K562 (cell line): ENCODE results near the gene COL4A6. TPM values are rescaled to one million over a fixed set of nuclear protein-coding genes. Genes with fewer than 3 reads are reported as not detected.

Experiments
- ATAC-seq: fragments of 200-7000 bp; cut with Tn5 transposase; 3 replicates; pipeline ENCODE4 v1.9.1; 2020; ENCODE audit warnings: moderate library complexity
- BruUV-seq: library from RNA; stranded (reverse); fragments of 400-500 nt; replicated peaks from 2 replicates; lab custom pipeline; 2021; lab: Mats Ljungman, UMichigan
- CTCF ChIA-PET: fragments of 300-600 bp; formaldehyde crosslinking; extraction: SDS; loops from one replicate; lab custom pipeline; 2021; ENCODE audit warnings: low intra/inter-chr PET ratio; lab: Yijun Ruan, JAX
- POLR2A ChIA-PET: fragments of 300-600, 350-650 bp; sonication (Branson Sonifier 250); formaldehyde crosslinking; extraction: SDS; loops from one replicate; lab custom pipeline; 2021; ENCODE audit warnings: antibody characterized with exemption, inconsistent platforms; lab: Yijun Ruan, JAX
- DNase-seq, 4 experiments: peaks; one replicate each; pipeline versions ENCODE4 v3.0.0 to v3.0.0-alpha.2; 2011 to 2018; ENCODE audit warnings: low spot score in 3 of 4, mixed read lengths in 3 of 4; ENCODE audit errors: extremely low read depth in 1 of 4
- FAIRE-seq: peaks from 2 replicates; lab custom pipeline; 2011; peaks lifted over from hg19 to GRCh38; lab: Jason Lieb, UNC
- H2AFZ ChIP-seq: 2 replicates; pipeline ENCODE4 v1.6.0; 2011; ENCODE audit warnings: low read depth, low read length, control low read depth, inconsistent platforms
- H3K27ac ChIP-seq: fragments of 200-600 bp; 3 replicates; pipeline ENCODE4 v1.8.0; 2011; ENCODE audit warnings: low read depth, mild to moderate bottlenecking, control low read depth, inconsistent platforms, low read length, moderate library complexity, mixed read lengths; ENCODE audit errors: extremely low read depth
- H3K27me3 ChIP-seq, 2 experiments: fragments of 300-600 bp in 1 of 2; 2 replicates in 1 of 2; 3 replicates in 1 of 2; pipeline versions ENCODE4 v1.6.0 to v1.8.0; 2011; ENCODE audit warnings: inconsistent platforms in 2 of 2, low read length in 2 of 2, mild to moderate bottlenecking in 1 of 2, mixed read lengths in 1 of 2, moderate library complexity in 1 of 2; ENCODE audit not compliant: control insufficient read depth in 2 of 2, insufficient read depth in 2 of 2
- H3K36me3 ChIP-seq: fragments of 300-600 bp; 3 replicates; pipeline ENCODE4 v1.8.0; 2011; ENCODE audit warnings: mild to moderate bottlenecking, low read length, inconsistent platforms; ENCODE audit not compliant: control insufficient read depth, insufficient read depth
- H3K4me1 ChIP-seq, 2 experiments: fragments of 200-600 bp in 1 of 2; replicated peaks in 1 of 2; 2 replicates in 1 of 2; 3 replicates in 1 of 2; pipeline versions ENCODE4 v1.5.1 to v1.8.0; 2011; ENCODE audit warnings: inconsistent platforms in 2 of 2, low read length in 2 of 2, mild to moderate bottlenecking in 1 of 2, mixed read lengths in 1 of 2, moderate library complexity in 1 of 2; ENCODE audit not compliant: control insufficient read depth in 2 of 2, insufficient read depth in 2 of 2
- H3K4me2 ChIP-seq: 2 replicates; pipeline ENCODE4 v1.6.1; 2011; ENCODE audit warnings: low read length, control low read depth, inconsistent platforms, mixed read lengths; ENCODE audit not compliant: insufficient read depth
- H3K4me3 ChIP-seq: fragments of 200-600 bp; sonication (generic), shearing (Covaris generic); 2 replicates; pipeline ENCODE4 v1.5.1; 2016; ENCODE audit warnings: control low read depth, inconsistent platforms
- H3K79me2 ChIP-seq: fragments of 200-600 bp; 3 replicates; pipeline ENCODE4 v1.8.0; 2011; ENCODE audit warnings: low read length, inconsistent platforms; ENCODE audit not compliant: control insufficient read depth, insufficient read depth
- H3K9ac ChIP-seq, 2 experiments: 2 replicates each; pipeline versions ENCODE4 v1.6.0 to v1.6.1; 2011; ENCODE audit warnings: low read depth in 2 of 2, low read length in 2 of 2, control low read depth in 1 of 2, inconsistent platforms in 1 of 2, mild to moderate bottlenecking in 1 of 2, mixed read lengths in 1 of 2; ENCODE audit not compliant: insufficient read depth in 1 of 2
- H3K9me1 ChIP-seq: one replicate; pipeline ENCODE4 v1.6.0; 2011; ENCODE audit warnings: inconsistent platforms, mild to moderate bottlenecking, low read length, moderate library complexity; ENCODE audit not compliant: control insufficient read depth, insufficient read depth
- H3K9me3 ChIP-seq: replicated peaks from 2 replicates; pipeline ENCODE4 v1.5.1; 2011; ENCODE audit warnings: low read depth, low read length, inconsistent platforms; ENCODE audit not compliant: control insufficient read depth, insufficient read depth
- H4K20me1 ChIP-seq: replicated peaks from 2 replicates; pipeline ENCODE4 v1.6.1; 2011; ENCODE audit warnings: low read length, inconsistent platforms, mixed read lengths; ENCODE audit not compliant: control insufficient read depth, insufficient read depth
- GABPB1 ChIP-seq: sonication (generic); formaldehyde crosslinking; IDR thresholded peaks from 2 replicates; pipeline ENCODE4 v1.8.0; 2022; ENCODE audit warnings: mild to moderate bottlenecking, missing genetic modification reagents
- SNIP1 ChIP-seq: fragments of 450-650 bp; IDR thresholded peaks from 2 replicates; pipeline ENCODE4 v1.7.1; 2017; ENCODE audit warnings: low read depth, mild to moderate bottlenecking
- in situ Hi-C: fragments of 300-500 bp; cut with MboI; formaldehyde crosslinking; loops from 4 replicates; pipeline ENCODE4 v1.15.0; 2018; ENCODE audit warnings: inconsistent platforms, mixed read lengths
- intact Hi-C: fragments of 100-400 bp; cut with micrococcal nuclease; formaldehyde crosslinking; loops from 2 replicates; pipeline ENCODE4 v1.14.2; 2022
- polyA plus RNA-seq, 8 experiments: library from polyadenylated mRNA; depleted of rRNA in 4 of 8; stranded (reverse) in 5 of 8; unstranded in 3 of 8; fragments of >200 nt; fragmentation: Nextera tagmentation in 2 of 8; fragmentation: Illumina TruSeq in 1 of 8; extraction: Ambion mirVana in 2 of 8; extraction: Trizol in 1 of 8; gene quantifications; 2 replicates each; pipeline versions ENCODE4 v1.2.1 to v1.2.3, GENCODE V29; 2011 to 2014; ENCODE audit warnings: inconsistent platforms in 1 of 8, missing spikeins in 1 of 8
- total RNA-seq, 7 experiments: library from RNA; depleted of rRNA in 6 of 7; stranded (reverse); fragments of >200 nt in 6 of 7; fragmentation: Illumina TruSeq in 2 of 7; extraction: Trizol in 2 of 7; gene quantifications; 2 replicates each; pipeline versions ENCODE4 v1.2.1 to v1.2.3, GENCODE V29; 2011 to 2021; ENCODE audit warnings: low replicate concordance in 1 of 7
- TF ChIP-seq, protein P1 (sequence below): sonication (generic); formaldehyde crosslinking; IDR thresholded peaks from 2 replicates; pipeline ENCODE4 v1.8.1; 2023; ENCODE audit warnings: mild to moderate bottlenecking, missing genetic modification reagents

The COL4A6 gene
- total and polyA plus RNA-seq, 9 of the 15 experiments (the other 6 are each of a cell fraction or from before 2014, with no cell fraction given): 0.02 to 0.05 TPM; not detected in 7

DNA sequence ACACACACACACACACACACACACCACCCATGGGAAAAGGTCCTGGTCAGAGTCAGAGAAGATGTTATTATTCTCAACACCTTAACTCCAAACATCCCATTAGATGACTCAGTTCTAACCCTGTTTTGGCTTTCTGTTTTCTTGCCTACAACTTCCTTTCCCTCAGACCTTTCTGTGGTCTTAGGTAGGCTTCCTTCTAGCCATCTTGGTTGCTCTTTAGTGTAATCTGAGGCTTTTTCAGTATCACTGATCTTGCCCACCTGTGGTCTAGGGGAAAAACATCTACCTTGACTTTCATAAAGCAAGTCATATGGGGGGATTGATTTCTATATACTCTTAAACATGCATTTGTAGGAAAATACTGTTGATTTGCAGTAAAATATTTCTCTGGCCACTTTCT, 289.7 kb downstream of the COL4A6 start:
- no peak overlapping the region for H3K27ac ChIP-seq
- DNase-seq (no peak), FAIRE-seq (no peak), ATAC-seq (no peak)
- H3K27me3 ChIP-seq: no peaks in the 10 kb centered on the region
- H3K4me3 ChIP-seq: no peak overlapping the region
- ChIA-PET CTCF (no interaction called here), POLR2A (interaction anchor here (0.6 kb wide), 1 partner anchor 60 kb away, joined by 4 read pairs; no protein-coding TSS in a partner anchor)
- in situ Hi-C loops: no loop called here
- no peaks in the 10 kb centered on the region for H3K36me3 ChIP-seq
- no peak overlapping the region for H3K4me2 ChIP-seq
- no TSS peak for BruUV-seq
- TF ChIP-seq, protein P1, sequence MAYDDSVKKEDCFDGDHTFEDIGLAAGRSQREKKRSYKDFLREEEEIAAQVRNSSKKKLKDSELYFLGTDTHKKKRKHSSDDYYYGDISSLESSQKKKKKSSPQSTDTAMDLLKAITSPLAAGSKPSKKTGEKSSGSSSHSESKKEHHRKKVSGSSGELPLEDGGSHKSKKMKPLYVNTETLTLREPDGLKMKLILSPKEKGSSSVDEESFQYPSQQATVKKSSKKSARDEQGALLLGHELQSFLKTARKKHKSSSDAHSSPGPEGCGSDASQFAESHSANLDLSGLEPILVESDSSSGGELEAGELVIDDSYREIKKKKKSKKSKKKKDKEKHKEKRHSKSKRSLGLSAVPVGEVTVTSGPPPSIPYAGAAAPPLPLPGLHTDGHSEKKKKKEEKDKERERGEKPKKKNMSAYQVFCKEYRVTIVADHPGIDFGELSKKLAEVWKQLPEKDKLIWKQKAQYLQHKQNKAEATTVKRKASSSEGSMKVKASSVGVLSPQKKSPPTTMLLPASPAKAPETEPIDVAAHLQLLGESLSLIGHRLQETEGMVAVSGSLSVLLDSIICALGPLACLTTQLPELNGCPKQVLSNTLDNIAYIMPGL (CRISPR knock-in tag): no peak
- TF ChIP-seq SNIP1 (no peak), GABPB1 (CRISPR knock-in tag) (no peak)
- H3K9me3 ChIP-seq: no peaks in the 10 kb centered on the region
- H2AFZ ChIP-seq: no peak overlapping the region
- no peaks in the 10 kb centered on the region for H3K79me2 ChIP-seq
- no peaks in the 10 kb centered on the region for H3K9me1 ChIP-seq
- intact Hi-C loops: no loop called here
- no peak overlapping the region for H3K9ac ChIP-seq
- no peaks in the 10 kb centered on the region for H3K4me1 ChIP-seq
- H4K20me1 ChIP-seq: no peaks in the 10 kb centered on the region
